Measurements from ENCODE around the gene S100A3. TPM values are rescaled to one million over a fixed set of nuclear protein-coding genes. Genes with fewer than 3 reads are reported as not detected.

The S100A3 gene
- total and polyA plus RNA-seq, 2 of the 13 experiments (the other 11 are each of a cell fraction or from before 2014, with no cell fraction given) = 2.5 to 4.5 TPM

DNA sequence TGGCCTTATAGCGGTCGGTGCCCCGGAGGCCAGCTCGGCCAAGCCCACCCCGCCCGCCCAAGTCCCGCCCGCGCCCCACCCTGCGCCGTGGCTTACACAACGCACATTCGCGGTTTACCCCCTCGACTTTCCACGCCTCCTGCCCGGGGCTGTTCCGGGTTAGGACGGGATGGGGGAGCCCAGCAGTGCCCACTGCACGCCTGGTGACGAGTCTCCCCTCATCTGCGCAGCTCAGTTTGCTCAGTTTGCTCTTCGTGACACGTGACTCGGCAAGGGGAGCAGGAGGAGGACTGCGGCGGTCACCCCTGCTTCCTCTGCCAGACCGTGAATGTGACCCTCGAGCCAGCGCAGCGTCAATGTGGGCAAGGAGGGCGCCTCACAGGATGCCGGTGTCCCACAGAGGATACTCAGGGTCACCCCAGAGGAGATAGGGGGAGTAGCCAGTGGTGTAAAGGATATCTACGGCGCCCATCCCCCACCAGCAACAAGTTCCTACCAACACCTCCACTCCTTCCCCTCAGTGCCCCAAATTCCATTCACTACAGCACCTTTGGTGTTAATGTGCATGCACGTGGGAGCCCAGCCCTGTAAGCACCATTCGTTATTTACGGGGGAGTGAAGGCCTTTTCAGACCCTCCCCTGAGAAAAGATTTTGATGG lies 12.9 kb downstream of the S100A3 start (continued):
- TF ChIP-seq, protein P1, sequence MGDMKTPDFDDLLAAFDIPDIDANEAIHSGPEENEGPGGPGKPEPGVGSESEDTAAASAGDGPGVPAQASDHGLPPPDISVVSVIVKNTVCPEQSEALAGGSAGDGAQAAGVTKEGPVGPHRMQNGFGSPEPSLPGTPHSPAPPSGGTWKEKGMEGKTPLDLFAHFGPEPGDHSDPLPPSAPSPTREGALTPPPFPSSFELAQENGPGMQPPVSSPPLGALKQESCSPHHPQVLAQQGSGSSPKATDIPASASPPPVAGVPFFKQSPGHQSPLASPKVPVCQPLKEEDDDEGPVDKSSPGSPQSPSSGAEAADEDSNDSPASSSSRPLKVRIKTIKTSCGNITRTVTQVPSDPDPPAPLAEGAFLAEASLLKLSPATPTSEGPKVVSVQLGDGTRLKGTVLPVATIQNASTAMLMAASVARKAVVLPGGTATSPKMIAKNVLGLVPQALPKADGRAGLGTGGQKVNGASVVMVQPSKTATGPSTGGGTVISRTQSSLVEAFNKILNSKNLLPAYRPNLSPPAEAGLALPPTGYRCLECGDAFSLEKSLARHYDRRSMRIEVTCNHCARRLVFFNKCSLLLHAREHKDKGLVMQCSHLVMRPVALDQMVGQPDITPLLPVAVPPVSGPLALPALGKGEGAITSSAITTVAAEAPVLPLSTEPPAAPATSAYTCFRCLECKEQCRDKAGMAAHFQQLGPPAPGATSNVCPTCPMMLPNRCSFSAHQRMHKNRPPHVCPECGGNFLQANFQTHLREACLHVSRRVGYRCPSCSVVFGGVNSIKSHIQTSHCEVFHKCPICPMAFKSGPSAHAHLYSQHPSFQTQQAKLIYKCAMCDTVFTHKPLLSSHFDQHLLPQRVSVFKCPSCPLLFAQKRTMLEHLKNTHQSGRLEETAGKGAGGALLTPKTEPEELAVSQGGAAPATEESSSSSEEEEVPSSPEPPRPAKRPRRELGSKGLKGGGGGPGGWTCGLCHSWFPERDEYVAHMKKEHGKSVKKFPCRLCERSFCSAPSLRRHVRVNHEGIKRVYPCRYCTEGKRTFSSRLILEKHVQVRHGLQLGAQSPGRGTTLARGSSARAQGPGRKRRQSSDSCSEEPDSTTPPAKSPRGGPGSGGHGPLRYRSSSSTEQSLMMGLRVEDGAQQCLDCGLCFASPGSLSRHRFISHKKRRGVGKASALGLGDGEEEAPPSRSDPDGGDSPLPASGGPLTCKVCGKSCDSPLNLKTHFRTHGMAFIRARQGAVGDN (CRISPR knock-in tag; IDR thresholded peaks at IDR 0.05) = peak; percentile 71
- peak; percentile 34; the same call in 1 of the 2 replicates for TF ChIP-seq GABPB1 (CRISPR knock-in tag; IDR thresholded peaks at IDR 0.05)
- TF ChIP-seq, protein P2, sequence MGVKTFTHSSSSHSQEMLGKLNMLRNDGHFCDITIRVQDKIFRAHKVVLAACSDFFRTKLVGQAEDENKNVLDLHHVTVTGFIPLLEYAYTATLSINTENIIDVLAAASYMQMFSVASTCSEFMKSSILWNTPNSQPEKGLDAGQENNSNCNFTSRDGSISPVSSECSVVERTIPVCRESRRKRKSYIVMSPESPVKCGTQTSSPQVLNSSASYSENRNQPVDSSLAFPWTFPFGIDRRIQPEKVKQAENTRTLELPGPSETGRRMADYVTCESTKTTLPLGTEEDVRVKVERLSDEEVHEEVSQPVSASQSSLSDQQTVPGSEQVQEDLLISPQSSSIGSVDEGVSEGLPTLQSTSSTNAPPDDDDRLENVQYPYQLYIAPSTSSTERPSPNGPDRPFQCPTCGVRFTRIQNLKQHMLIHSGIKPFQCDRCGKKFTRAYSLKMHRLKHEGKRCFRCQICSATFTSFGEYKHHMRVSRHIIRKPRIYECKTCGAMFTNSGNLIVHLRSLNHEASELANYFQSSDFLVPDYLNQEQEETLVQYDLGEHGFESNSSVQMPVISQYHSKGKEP (CRISPR knock-in tag; IDR thresholded peaks at IDR 0.05) = no peak

- Histone ChIP-seq H3K4me2 (ENCODE audit: low read depth, low read length) (peak within 1 kb of the TSS; percentile 69), H4K20me1 (ENCODE audit: insufficient read depth, low read length) (no peaks in the 10 kb centered on the region), H3K9me3 (ENCODE audit: low read length) (no peaks in the 10 kb centered on the region), H2AFZ (ENCODE audit: low read length) (no peak within 1 kb of the TSS), H3K27me3 (ENCODE audit: control insufficient read depth in 1 of 2, insufficient read depth in 2 of 2, low read length in 2 of 2) (peaks cover 0 to 8% of the 10 kb centered on the region in 2 experiments; a peak in 1 of 5 replicates), H3K4me1 (ENCODE audit: insufficient read depth, low read length) (peaks cover 80% of the 10 kb centered on the region), H3K27ac (ENCODE audit: extremely low read length, insufficient read depth, low read length) (no peak within 1 kb of the TSS), H3K4me3 (replicated peaks in 1 of 3; ENCODE audit: insufficient read depth in 1 of 3, low read depth in 2 of 3, low read length in 3 of 3) (peak within 1 kb of the TSS in 2 of 3 experiments; percentile 55 to 65; a peak in 4 of 6 replicates), H3K9ac (ENCODE audit: insufficient read depth, low read depth, low read length) (peak within 1 kb of the TSS; percentile 56; the same call in 1 of the 2 replicates), H3K36me3 (replicated peaks in 1 of 2; ENCODE audit: control insufficient read depth in 1 of 2, insufficient read depth in 2 of 2, low read length in 2 of 2) (no peaks in the 10 kb centered on the region), H3K79me2 (ENCODE audit: insufficient read depth, low read length) (no peaks in the 10 kb centered on the region)
- BruUV-seq (replicated peaks) = TSS peak; percentile 78
- 24% methylated on average over 2 of the region's 18 CpGs for WGBS (ENCODE audit: low lambda C conversion rate)
- no peak for DNase-seq (ENCODE audit: low spot score)
- CTCF ChIA-PET (ENCODE audit: low intra/inter-chr PET ratio, low total read pairs) = no interaction called here
- POLR2A ChIA-PET = interaction anchor here (0.8 to 6.6 kb wide), 10 partner anchors 9 to 98 kb away, joined by 3 to 49 read pairs (median 6); partner anchors contain the start of genes CHTOP, S100A13, S100A2 and S100A4
- FAIRE-seq = no peak
- intact Hi-C loops (cut with micrococcal nuclease; ENCODE audit: unreplicated experiment) = no loop called here
- ATAC-seq = no peak
- in situ Hi-C loops (cut with HindIII; ENCODE audit: extremely low pct_ligation_motif_present, low pct_unique_long_range_greater_than_20kb) = no loop called here
- TF ChIP-seq AGO2 (optimal IDR thresholded peaks at IDR 0.05; ENCODE audit: low read depth, low read length) (peak; percentile 10), ZNF547 (CRISPR knock-in tag; IDR thresholded peaks at IDR 0.05) (no peak), EZH2 (conservative IDR thresholded peaks at IDR 0.05; ENCODE audit: low read depth, low read length) (no peak), ZNF292 (CRISPR knock-in tag; IDR thresholded peaks at IDR 0.05; ENCODE audit: borderline replicate concordance, low read depth) (0 out of 2 replicates have a peak, but pooled peaks have one; percentile 13), HOXA3 (CRISPR knock-in tag; IDR thresholded peaks at IDR 0.05) (no peak), TEAD3 (CRISPR knock-in tag; optimal IDR thresholded peaks at IDR 0.05; ENCODE audit: borderline replicate concordance) (no peak), NRL (CRISPR knock-in tag; IDR thresholded peaks at IDR 0.05; ENCODE audit: borderline replicate concordance) (0 out of 2 replicates have a peak, but pooled peaks have one; percentile 21)
- TF ChIP-seq, protein P3, sequence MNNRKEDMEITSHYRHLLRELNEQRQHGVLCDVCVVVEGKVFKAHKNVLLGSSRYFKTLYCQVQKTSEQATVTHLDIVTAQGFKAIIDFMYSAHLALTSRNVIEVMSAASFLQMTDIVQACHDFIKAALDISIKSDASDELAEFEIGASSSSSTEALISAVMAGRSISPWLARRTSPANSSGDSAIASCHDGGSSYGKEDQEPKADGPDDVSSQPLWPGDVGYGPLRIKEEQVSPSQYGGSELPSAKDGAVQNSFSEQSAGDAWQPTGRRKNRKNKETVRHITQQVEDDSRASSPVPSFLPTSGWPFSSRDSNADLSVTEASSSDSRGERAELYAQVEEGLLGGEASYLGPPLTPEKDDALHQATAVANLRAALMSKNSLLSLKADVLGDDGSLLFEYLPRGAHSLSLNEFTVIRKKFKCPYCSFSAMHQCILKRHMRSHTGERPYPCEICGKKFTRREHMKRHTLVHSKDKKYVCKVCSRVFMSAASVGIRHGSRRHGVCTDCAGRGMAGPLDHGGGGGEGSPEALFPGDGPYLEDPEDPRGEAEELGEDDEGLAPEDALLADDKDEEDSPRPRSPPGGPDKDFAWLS (CRISPR knock-in tag; IDR thresholded peaks at IDR 0.05; ENCODE audit: borderline replicate concordance) = no peak
- TF ChIP-seq, protein P4, sequence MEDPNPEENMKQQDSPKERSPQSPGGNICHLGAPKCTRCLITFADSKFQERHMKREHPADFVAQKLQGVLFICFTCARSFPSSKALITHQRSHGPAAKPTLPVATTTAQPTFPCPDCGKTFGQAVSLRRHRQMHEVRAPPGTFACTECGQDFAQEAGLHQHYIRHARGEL (CRISPR knock-in tag; IDR thresholded peaks at IDR 0.05) = no peak
Measured at GRCh38 chr1:153535242-153536011, 13.6 kb downstream of the S100A3 start, which contains the start of gene S100A6. TSS of gene S100A6 (minus strand) at chr1:153535991. CDS start at chr1:153535339, 652 bp downstream.

All from HepG2 (cell line).